HG02943 (cell line): Measurements from ENCODE around the gene GINS3.

Experiments
- ATAC-seq: cut with Tn5 transposase; IDR thresholded peaks from one replicate; pipeline ENCODE4 v1.9.1; 2021; ENCODE audit warnings: mild to moderate bottlenecking, low read depth, moderate library complexity; ENCODE audit not compliant: unreplicated experiment

The GINS3 gene

GRCh38 chr16:58392215-58393137 lies at the start of gene GINS3:
TSS of gene GINS3 (plus strand) at chr16:58392471. CDS start at chr16:58392602, 131 bp downstream.
- peak; percentile 97 for ATAC-seq

GRCh38 chr16:58343562-58343961 lies 48.7 kb upstream of the GINS3 start:
- ATAC-seq: no peak

GRCh38 chr16:58345574-58346354 lies 46.5 kb upstream of the GINS3 start:
- ATAC-seq: no peak

DNA sequence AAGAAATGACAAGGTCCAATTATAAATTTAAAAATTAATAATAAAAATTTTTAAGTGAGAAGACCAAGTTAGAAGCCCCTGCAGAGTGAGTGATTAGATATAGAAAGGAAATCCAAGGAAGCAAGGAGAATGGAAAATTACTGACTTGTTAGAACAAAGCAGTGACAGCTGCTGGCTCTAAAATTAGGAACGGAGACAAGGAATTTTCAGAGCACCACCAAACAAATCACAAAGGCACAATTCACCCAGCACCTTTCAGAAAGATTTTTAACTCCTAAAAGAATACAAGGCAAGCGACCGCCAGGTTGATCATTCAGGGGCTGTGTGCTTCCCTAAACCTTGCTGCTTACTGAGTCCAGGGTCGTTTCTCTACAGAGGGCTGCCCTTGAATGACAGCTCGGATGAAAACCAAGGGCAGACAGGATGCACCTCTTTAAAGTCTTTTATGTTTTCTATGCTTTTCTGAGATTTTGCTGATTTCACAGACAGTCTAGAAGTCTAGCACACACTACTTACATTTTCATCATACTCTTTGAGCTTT lies 45.4 kb upstream of the GINS3 start:
- no peak for ATAC-seq

GRCh38 chr16:58348986-58349385 lies 43.3 kb upstream of the GINS3 start:
- ATAC-seq: no peak

GRCh38 chr16:58352690-58353089 lies 39.6 kb upstream of the GINS3 start:
- no peak for ATAC-seq

DNA sequence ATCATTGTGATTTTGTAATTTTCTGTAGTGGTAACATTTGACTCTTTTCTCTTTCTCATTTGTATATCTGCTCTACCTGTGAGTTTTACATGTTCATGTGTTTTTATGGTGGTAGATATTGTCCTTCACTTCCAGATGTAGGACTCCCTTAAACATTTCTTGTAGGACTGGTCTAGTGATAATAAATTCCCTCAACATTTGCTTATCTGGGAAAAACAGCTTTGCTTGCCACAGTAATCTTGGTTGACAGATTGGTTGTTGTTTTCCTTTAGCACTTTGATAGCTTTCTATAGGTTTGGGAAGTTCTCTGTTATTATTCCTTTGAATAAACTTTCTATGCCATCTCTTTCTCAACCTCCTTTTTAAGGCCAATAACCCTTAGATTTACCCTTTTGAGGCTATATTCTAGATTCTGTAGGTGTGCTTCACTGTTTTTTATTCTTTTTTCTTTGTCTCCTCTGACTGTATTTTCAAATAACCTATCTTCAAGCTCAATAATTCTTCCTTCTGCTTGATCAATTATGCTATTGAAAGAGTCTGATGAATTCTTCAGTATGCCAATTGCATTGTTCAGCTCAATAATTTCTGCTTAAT lies 32.1 kb upstream of the GINS3 start:
- no peak for ATAC-seq

GRCh38 chr16:58361726-58362125 lies 30.5 kb upstream of the GINS3 start:
- no peak for ATAC-seq

DNA sequence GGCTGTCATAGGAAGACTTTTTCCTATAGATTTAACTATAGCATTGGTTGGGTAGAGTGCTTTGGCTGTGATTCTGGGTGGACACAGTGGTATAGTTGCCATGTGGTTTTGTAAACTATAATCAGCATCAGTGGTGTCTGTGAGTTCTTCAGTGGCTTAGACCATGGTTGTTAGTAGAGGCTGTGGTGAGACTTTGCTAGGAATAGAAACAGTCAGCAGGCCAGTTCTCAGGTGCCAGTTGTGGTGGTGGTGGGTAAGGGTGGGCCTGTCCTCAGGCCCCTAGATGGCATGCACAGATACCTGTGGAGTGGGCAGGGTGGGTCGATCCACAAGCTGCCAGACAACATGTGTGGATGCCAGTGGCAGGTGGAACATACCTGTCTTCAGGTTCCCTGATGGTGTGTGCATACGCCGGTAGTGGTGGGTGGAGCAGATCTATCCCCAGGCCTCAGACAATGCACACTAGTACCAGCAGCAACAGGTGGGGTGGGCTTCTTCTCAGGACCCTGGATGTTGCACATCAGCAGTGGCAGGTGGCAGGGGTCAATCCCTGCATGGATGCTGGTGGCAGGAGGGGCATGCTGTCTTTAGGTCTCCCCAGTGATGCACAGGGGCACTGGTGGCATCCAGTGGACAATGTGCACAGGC lies 28.4 kb upstream of the GINS3 start:
- no peak for ATAC-seq

DNA sequence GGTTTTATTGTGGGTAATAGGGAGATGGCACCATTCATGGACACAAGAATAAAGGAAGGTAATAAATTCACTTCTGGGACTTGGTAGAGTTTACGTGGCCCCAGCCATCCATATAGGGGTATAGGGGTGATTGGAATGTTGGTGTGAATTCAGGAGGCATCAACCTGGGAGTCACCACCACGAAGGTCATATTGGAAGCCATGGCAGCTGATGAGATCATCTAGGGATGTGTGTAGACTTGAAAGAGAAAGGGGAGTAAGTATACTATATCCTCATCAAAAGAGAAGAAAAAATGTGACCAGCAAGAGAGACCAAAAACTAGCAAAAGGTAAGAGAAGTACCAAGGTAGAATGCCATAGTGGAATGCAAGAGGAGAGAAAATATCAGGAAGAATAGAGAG lies 26.6 kb upstream of the GINS3 start:
- ATAC-seq: no peak

GRCh38 chr16:58366247-58367031 lies 25.8 kb upstream of the GINS3 start:
- no peak for ATAC-seq

GRCh38 chr16:58367252-58367651 lies 25.0 kb upstream of the GINS3 start:
- ATAC-seq: no peak

- ATAC-seq: no peak
These were observed 20.4 kb upstream of the GINS3 start for GRCh38 chr16:58371841-58372240.

DNA sequence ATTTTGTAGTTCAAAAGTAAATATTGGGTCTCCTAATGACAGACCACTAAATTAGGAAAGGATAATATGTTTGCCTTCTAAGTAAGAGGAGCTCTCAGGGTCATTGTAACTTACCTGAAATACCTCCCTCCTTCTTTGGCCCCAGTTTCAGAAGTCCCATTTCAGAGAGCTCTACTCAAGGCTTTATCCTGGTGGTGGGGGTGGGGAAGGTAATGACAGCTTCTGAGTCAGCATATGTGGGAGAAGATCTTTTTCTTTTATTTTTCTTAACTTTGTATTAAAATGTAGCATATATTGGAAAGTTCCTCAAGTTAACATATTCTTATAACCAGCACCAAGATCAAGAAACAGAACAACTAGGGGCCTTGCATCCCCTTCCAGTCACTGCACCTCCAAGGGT lies 16.9 kb upstream of the GINS3 start:
- no peak for ATAC-seq

- ATAC-seq: no peak
These were observed 14.3 kb upstream of the GINS3 start for GRCh38 chr16:58377932-58378331.

- no peak for ATAC-seq
These were observed 13.9 kb upstream of the GINS3 start for GRCh38 chr16:58378401-58378800.

- no peak for ATAC-seq
These were observed 12.5 kb upstream of the GINS3 start for GRCh38 chr16:58379736-58380135.

DNA sequence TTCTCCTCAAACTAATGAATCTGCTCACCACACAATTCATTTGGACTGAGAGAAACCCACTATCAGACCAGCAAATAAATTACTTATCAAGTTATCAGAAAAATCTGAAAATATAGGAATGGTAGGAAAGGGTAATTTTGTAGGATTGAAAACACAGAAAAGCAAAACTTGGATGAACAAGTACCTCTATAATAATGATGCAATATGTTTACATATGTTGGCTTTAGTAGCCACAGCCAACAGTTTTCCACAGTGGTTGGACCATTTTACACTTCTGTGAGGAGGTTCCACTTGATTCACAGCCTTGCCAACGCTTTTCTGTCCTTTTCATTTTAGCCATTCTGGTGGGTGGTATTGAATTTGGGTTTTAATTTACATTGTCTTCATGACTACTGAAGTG lies 10.6 kb upstream of the GINS3 start:
- no peak for ATAC-seq

DNA sequence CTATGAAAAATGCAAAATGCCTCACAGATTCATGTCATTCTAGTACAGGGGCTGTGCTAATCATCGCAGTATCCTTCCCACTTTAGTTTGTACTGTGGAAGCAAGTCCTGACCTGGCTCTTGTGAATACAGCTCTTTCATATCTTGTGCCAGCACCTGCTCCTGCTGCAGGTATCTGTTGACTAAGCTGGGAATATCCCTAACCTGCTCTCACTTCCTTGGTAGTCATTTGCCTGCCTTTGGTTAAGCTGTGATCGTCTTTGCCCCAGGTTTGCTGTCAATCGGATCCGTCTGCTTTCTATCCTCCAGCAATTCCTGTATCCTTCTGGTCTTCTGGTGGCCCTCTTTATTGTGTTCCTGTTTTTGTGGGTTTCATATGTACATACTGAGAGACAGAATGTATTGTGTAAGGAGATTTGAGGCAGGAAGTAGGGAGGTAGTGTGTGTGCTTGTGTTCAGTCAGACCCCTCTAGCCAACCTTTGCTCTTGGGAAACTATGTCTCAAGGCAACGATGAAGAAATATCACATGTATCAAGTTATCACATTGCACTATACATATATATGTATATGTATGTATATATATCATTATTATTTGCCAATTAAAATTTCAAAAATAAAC lies 7.7 kb upstream of the GINS3 start:
- no peak for ATAC-seq
